HepG2 (cell line): ENCODE data around the gene LCP2. TPM values are rescaled to one million over a fixed set of nuclear protein-coding genes. Genes with fewer than 3 reads are reported as not detected.

Experiments
- ATAC-seq: fragments of 200-7000 bp; cut with Tn5 transposase; 3 replicates; pipeline ENCODE4 v1.9.1; 2020; ENCODE audit warnings: mild to moderate bottlenecking, moderate library complexity
- BruUV-seq: library from RNA; stranded (reverse); fragments of 400-500 nt; replicated peaks from 2 replicates; lab custom pipeline; 2021; lab: Mats Ljungman, UMichigan
- CTCF ChIA-PET: fragments of 300-600 bp; formaldehyde crosslinking; extraction: SDS; loops from one replicate; lab custom pipeline; 2021; ENCODE audit warnings: low total read pairs, inconsistent platforms, low intra/inter-chr PET ratio; lab: Yijun Ruan, JAX
- POLR2A ChIA-PET: fragments of 350-600 bp; sonication (Branson Sonifier 250); formaldehyde crosslinking; loops from one replicate; lab custom pipeline; 2020; ENCODE audit warnings: antibody characterized with exemption, inconsistent platforms; lab: Yijun Ruan, JAX
- DNase-seq: peaks from one replicate; pipeline ENCODE4 v3.0.0-alpha.2; 2015; ENCODE audit warnings: low spot score
- FAIRE-seq: peaks from 3 replicates; lab custom pipeline; 2011; peaks lifted over from hg19 to GRCh38; lab: Jason Lieb, UNC
- H2AFZ ChIP-seq: one replicate; pipeline ENCODE4 v1.6.1; 2011; ENCODE audit warnings: low read length, inconsistent platforms
- H3K27ac ChIP-seq: fragments of 300-600 bp; 3 replicates; pipeline ENCODE4 v1.8.0; 2011; ENCODE audit warnings: mixed run types, mild to moderate bottlenecking, mixed read lengths, low read length, inconsistent platforms; ENCODE audit not compliant: insufficient read depth; ENCODE audit errors: extremely low read length
- H3K27me3 ChIP-seq, 2 experiments: fragments of 200-600 bp in 1 of 2; 2 replicates in 1 of 2; 3 replicates in 1 of 2; pipeline versions ENCODE4 v1.6.0 to v1.8.0; 2011; ENCODE audit warnings: low read length in 2 of 2, mild to moderate bottlenecking in 2 of 2, moderate library complexity in 2 of 2, inconsistent platforms in 1 of 2; ENCODE audit not compliant: insufficient read depth in 2 of 2, control insufficient read depth in 1 of 2
- H3K36me3 ChIP-seq, 2 experiments: fragments of 200-600 bp in 1 of 2; replicated peaks in 1 of 2; 2 replicates in 1 of 2; 3 replicates in 1 of 2; pipeline versions ENCODE4 v1.5.1 to v1.8.0; 2011; ENCODE audit warnings: low read length in 2 of 2, inconsistent platforms in 1 of 2; ENCODE audit not compliant: insufficient read depth in 2 of 2, control insufficient read depth in 1 of 2
- H3K4me1 ChIP-seq: 2 replicates; pipeline ENCODE4 v1.5.1; 2012; ENCODE audit warnings: low read length, inconsistent platforms; ENCODE audit not compliant: insufficient read depth
- H3K4me2 ChIP-seq: 2 replicates; pipeline ENCODE4 v1.6.0; 2011; ENCODE audit warnings: low read depth, low read length, inconsistent platforms
- H3K4me3 ChIP-seq, 3 experiments: fragments of 200-600 bp in 1 of 3; sonication (generic), shearing (Covaris generic) in 1 of 3; replicated peaks in 1 of 3; 2 replicates each; pipeline ENCODE4 v1.5.1; 2011 to 2016; ENCODE audit warnings: low read length in 3 of 3, inconsistent platforms in 2 of 3, low read depth in 2 of 3, mild to moderate bottlenecking in 2 of 3, control low read depth in 1 of 3, mixed read lengths in 1 of 3; ENCODE audit not compliant: insufficient read depth in 1 of 3
- H3K79me2 ChIP-seq: one replicate; pipeline ENCODE4 v1.6.1; 2011; ENCODE audit warnings: low read length, inconsistent platforms; ENCODE audit not compliant: insufficient read depth
- H3K9ac ChIP-seq: 2 replicates; pipeline ENCODE4 v1.6.0; 2011; ENCODE audit warnings: mild to moderate bottlenecking, low read depth, low read length, inconsistent platforms; ENCODE audit not compliant: insufficient read depth
- H3K9me3 ChIP-seq: 2 replicates; pipeline ENCODE4 v1.5.1; 2012; ENCODE audit warnings: mild to moderate bottlenecking, low read length
- H4K20me1 ChIP-seq: 2 replicates; pipeline ENCODE4 v1.6.0; 2011; ENCODE audit warnings: inconsistent platforms, mild to moderate bottlenecking, low read length, moderate library complexity; ENCODE audit not compliant: insufficient read depth
- ERF ChIP-seq: IDR thresholded peaks from 2 replicates; pipeline ENCODE4 v1.6.1; 2018; ENCODE audit warnings: missing biosample characterization, missing genetic modification reagents
- KMT2B ChIP-seq: IDR thresholded peaks from 2 replicates; pipeline ENCODE4 v1.6.1; 2016; ENCODE audit warnings: missing genetic modification reagents, missing compliant biosample characterization
- SKI ChIP-seq: fragments of 450-650 bp; IDR thresholded peaks from one replicate; pipeline ENCODE4 v1.6.1; 2018; ENCODE audit warnings: mild to moderate bottlenecking; ENCODE audit not compliant: partially characterized antibody
- SRF ChIP-seq: IDR thresholded peaks from 2 replicates; pipeline ENCODE4 v1.6.1; 2011; ENCODE audit warnings: mild to moderate bottlenecking, low read depth, low read length, moderate library complexity
- TCF7 ChIP-seq: sonication (generic); IDR thresholded peaks from 2 replicates; pipeline ENCODE4 v1.6.1; 2016; ENCODE audit warnings: antibody characterized with exemption, low read depth
- ZMAT3 ChIP-seq: sonication (generic); formaldehyde crosslinking; conservative IDR thresholded peaks from 2 replicates; pipeline ENCODE4 v1.7.0; 2021; ENCODE audit warnings: missing genetic modification reagents
- ZNF24 ChIP-seq: fragments of 450-650 bp; IDR thresholded peaks from 2 replicates; pipeline ENCODE4 v1.6.1; 2017; ENCODE audit warnings: antibody characterized with exemption, mild to moderate bottlenecking
- ZNF891 ChIP-seq: sonication (generic); formaldehyde crosslinking; IDR thresholded peaks from 2 replicates; pipeline ENCODE4 v1.5.0; 2020; ENCODE audit warnings: mild to moderate bottlenecking, missing genetic modification reagents
- WGBS: methylation state at CpG from one replicate; pipeline ENCODE4 v1.1.6; 2017; ENCODE audit warnings: low lambda C conversion rate; 5-methylcytosine and 5-hydroxymethylcytosine counted together
- in situ Hi-C: cut with HindIII; loops from 2 replicates; pipeline ENCODE4 v1.10.0; 2017; ENCODE audit warnings: low pct_unique_long_range_greater_than_20kb; ENCODE audit not compliant: extremely low pct_ligation_motif_present
- intact Hi-C: fragments of 100-400 bp; cut with micrococcal nuclease; formaldehyde crosslinking; loops from one replicate; pipeline ENCODE4 v1.10.0; 2022; ENCODE audit not compliant: unreplicated experiment
- polyA plus RNA-seq, 8 experiments: library from polyadenylated mRNA; depleted of rRNA in 3 of 8; stranded (reverse) in 7 of 8; unstranded in 1 of 8; fragments of >200 nt; fragmentation: Illumina TruSeq in 4 of 8; extraction: Trizol in 4 of 8; gene quantifications; 2 replicates each; pipeline versions ENCODE4 v1.2.1 to v1.2.3, GENCODE V29; 2011 to 2016; ENCODE audit warnings: low read depth in 4 of 8, missing spikeins in 1 of 8, mixed read lengths in 1 of 8; ENCODE audit not compliant: insufficient read depth in 1 of 8
- total RNA-seq, 5 experiments: library from RNA; depleted of rRNA; stranded (reverse); fragments of >200 nt; fragmentation: Illumina TruSeq; extraction: Trizol; gene quantifications; 2 replicates each; pipeline ENCODE4 v1.2.3, GENCODE V29; 2016; ENCODE audit warnings: low read depth in 1 of 5
- TF ChIP-seq, protein P1 (sequence below): sonication (generic); formaldehyde crosslinking; conservative IDR thresholded peaks from 2 replicates; pipeline ENCODE4 v1.8.1; 2023; ENCODE audit warnings: missing genetic modification reagents
- TF ChIP-seq, protein P2 (sequence below): sonication (generic); formaldehyde crosslinking; IDR thresholded peaks from 2 replicates; pipeline ENCODE4 v1.5.0; 2020; ENCODE audit warnings: mild to moderate bottlenecking, missing genetic modification reagents, borderline replicate concordance

LCP2 gene
- total and polyA plus RNA-seq, 2 of the 13 experiments (the other 11 are each of a cell fraction or from before 2014, with no cell fraction given): not detected

DNA sequence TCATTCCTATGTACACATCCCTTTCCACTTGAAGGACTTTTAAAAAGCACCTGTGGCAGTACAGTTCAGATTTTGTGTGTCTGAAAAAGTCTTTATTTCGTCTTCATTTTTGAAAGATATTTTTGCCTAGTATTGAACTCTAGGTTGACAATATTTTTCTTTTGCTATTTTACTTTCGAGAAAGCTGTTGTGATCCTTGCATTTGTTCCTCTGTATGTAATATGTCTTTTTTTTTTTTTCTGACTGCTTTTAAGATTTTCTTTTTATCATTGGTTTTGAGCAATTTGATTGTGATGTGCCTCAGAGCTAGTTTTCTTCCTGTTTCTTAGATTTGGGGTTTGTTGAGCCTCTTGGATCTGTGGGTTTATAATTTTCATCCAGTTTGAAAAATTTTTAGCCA, 13.3 kb downstream of the LCP2 start (continued):
- TF ChIP-seq, protein P1, sequence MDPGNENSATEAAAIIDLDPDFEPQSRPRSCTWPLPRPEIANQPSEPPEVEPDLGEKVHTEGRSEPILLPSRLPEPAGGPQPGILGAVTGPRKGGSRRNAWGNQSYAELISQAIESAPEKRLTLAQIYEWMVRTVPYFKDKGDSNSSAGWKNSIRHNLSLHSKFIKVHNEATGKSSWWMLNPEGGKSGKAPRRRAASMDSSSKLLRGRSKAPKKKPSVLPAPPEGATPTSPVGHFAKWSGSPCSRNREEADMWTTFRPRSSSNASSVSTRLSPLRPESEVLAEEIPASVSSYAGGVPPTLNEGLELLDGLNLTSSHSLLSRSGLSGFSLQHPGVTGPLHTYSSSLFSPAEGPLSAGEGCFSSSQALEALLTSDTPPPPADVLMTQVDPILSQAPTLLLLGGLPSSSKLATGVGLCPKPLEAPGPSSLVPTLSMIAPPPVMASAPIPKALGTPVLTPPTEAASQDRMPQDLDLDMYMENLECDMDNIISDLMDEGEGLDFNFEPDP: no peak

DNA sequence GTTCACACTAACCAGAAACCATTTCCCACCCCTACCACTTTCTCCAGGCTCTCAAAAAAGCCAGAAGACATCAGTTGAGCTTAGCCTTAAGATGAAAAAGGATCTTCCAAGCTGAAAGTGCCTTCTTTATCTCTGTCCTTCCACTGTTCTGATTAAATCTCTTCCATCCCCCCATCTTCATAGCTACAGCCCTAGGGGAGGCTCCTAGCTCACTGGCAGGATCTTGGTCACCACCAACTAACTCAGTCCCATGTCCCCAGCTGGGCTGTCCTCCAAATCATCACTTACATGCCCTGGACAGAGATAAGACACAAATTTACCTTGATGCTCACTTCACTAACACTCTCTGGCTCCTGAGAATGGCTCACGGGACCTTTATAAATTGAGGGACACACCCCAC, 14.3 kb downstream of the LCP2 start:
- CTCF ChIA-PET: no interaction called here
- H3K4me2 ChIP-seq: no peak overlapping the region
- no peaks in the 10 kb centered on the region for H3K9me3 ChIP-seq
- H3K27me3 ChIP-seq: peaks cover 0 to 1% of the 10 kb centered on the region in 2 experiments; a peak in 2 of 5 replicates
- H3K36me3 ChIP-seq: no peaks in the 10 kb centered on the region
- TF ChIP-seq, protein P2, sequence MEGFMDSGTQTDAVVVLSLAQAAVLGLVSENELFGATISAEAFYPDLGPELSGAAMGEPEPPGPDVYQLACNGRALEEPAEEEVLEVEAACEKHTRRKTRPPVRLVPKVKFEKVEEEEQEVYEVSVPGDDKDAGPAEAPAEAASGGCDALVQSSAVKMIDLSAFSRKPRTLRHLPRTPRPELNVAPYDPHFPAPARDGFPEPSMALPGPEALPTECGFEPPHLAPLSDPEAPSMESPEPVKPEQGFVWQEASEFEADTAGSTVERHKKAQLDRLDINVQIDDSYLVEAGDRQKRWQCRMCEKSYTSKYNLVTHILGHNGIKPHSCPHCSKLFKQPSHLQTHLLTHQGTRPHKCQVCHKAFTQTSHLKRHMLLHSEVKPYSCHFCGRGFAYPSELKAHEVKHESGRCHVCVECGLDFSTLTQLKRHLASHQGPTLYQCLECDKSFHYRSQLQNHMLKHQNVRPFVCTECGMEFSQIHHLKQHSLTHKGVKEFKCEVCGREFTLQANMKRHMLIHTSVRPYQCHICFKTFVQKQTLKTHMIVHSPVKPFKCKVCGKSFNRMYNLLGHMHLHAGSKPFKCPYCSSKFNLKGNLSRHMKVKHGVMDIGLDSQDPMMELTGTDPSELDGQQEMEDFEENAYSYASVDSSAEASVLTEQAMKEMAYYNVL (CRISPR knock-in tag): no peak
- TF ChIP-seq KMT2B: no peak
- no peak for TF ChIP-seq SKI
- no peak for TF ChIP-seq SRF
- no peak for TF ChIP-seq TCF7
- no peak for TF ChIP-seq ZNF24
- TF ChIP-seq ZMAT3 (CRISPR knock-in tag): no peak
- TF ChIP-seq ZNF891: no peak
- TF ChIP-seq ERF (CRISPR knock-in tag): no peak
- no peak overlapping the region for H3K4me3 ChIP-seq
- no peaks in the 10 kb centered on the region for H4K20me1 ChIP-seq
- in situ Hi-C loops: no loop called here
- H3K27ac ChIP-seq: no peak overlapping the region
- ATAC-seq (no peak), DNase-seq (no peak), FAIRE-seq (no peak)
- no peaks in the 10 kb centered on the region for H3K4me1 ChIP-seq
- no TSS peak for BruUV-seq
- H2AFZ ChIP-seq: no peak overlapping the region
- WGBS: 46% methylated on average over 1 of the region's 1 CpG
- intact Hi-C loops: no loop called here
- H3K79me2 ChIP-seq: no peaks in the 10 kb centered on the region
- POLR2A ChIA-PET: no interaction called here
- no peak overlapping the region for H3K9ac ChIP-seq
